EL (cell line): ENCODE measurements around the gene GALNTL6.
A peak's percentile ranks its signal among the peaks of the same experiment; 100 is the strongest.
"Not testable (repeated sequence)": the region's sequence is repeated elsewhere in the genome, so short reads cannot be mapped to it uniquely, and the experiment has no call there.

Experiments used
- DNase-seq: peaks from one replicate; pipeline ENCODE4 v3.0.0-alpha.2; 2016

The GALNTL6 gene

DNA sequence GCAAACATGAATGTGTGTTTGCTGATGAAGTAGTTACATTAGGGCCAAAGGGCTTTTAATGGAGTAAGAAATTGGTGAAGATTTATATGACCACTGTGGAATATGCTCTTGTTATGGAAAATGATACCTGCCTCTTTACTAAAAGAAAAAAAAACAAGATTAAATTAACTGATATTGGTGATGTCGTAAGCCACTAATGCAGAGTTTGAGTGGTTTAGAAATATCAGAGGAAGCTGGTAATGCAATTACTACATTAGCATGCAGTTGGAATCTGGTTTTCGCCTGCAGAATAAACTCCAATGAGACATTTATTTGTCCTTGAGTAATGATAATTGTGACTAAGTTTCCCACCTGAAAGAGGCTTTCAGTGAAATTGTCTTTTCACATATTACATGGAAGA, 597.9 kb downstream of the GALNTL6 start:
- DNase-seq = no peak

DNA sequence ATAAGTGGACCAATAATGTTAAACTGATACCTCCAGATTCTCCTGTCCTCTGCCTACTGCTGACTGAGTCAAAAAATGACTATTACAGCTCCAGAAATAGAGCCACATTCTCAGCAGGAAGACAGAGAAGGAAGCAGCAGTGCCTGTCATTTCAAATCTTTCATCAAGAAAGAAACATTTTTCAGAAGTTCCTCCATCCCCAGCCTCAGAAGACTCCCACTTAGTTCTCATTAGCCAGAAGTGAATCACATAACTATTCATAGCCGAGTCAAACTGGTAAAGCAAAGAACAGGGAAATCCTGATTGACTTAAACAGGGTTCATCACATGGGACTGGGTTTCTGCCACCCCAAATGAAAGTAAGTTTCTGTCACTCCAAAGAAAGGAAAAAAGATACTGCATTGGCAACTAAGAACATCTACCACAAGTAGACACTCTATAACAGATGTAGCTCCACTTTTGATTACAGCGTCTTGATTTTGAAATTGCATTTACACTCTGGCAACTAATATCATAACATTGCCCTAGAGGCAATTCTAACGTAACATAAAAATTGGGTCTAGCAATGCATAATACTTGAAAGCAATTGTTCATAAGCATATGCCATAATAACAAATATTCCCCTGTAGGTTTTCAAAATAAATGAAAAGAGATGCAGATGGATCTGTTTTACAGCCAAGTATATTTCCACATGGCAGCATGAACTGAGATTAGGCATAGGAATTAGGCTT, 599.8 kb downstream of the GALNTL6 start:
- DNase-seq = no peak

DNA sequence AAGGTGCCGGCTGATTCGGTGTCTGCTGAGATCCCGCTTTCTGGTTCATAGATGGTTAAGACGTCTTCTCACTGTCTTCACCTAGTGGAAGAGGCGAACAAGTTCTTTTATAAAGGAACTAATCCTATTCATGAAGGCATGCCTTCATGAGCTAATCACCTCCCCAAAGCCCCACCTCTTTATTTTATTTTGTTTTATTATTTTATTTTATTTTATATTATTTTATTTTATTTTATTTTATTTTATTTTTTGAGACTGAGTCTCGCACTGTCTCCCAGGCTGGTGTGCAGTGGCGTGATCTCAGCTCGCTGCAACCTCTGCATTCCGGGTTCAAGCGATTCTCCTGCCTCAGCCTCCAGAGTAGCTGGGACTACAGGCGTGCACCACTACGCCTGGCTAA, 615.8 kb downstream of the GALNTL6 start:
- not testable (repeated sequence) for DNase-seq

DNA sequence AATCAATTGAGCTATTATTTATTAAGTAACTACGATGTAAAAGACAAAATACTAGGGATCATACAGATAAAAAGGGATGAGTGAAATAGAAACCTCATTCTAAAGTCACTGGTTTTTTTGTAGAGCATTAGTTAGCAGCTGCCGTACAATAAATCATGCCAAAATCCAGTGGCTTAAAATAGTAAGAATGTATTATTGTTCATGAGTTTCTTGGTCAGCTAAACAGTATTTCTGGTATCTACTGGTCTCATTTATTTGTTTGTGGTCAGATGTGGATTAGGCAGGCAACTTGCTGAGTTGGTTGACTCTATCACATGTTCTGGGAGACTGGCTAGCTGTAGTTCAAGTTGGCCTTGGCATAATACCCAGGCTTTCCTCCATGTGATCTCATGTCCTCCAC, 667.3 kb downstream of the GALNTL6 start:
- DNase-seq = no peak

DNA sequence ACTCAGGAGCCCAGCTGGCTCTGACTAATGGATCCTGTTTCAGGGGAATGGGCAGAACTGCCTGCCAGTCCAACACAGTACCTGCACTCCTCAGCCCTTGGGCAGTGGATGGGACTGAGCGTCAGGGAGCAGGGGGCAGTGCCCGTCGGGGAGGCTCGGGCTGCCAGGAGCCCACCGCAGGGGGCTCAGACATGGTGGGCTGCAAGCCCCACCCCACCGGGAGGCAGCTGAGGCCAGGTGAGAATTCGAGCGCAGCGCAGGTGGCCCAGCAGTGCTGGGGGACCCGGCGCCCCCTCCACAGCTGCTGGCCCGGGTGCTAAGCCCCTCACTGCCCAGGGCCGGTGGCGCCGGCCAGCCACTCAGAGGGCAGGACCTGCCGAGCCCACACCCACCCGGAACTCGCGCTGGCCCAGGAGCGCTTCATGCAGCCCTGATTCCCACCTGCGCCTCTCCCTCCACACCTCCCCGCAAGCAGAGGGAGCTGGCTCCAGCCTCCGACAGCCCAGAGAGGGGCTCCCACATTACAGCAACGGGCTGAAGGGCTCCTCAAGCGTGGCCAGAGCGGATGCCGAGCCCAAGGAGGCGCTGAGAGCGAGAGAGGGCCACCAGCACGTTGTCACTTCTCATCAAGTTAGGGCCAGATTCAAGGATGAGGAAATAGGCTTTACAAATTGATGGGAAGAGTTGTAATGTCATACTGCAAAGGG, 668.8 kb downstream of the GALNTL6 start:
- DNase-seq = no peak

DNA sequence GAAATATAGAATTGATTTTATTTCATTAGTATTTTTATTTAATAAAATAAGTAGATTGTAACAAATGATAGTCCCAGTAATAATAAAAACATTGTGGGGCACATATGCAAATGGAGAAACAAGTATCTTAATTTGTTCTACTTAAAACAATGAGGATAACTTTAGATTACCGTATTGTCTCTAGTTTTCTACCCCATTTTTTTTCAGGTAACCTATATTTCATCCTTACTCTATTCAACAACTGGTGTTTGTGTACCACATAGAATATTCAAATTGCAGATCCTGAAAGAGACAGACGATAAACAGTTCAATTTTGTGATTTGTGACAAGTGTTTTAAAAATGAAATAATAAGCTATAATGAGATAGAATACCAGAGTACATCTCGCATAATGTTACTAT, 671.8 kb downstream of the GALNTL6 start:
- DNase-seq = no peak

DNA sequence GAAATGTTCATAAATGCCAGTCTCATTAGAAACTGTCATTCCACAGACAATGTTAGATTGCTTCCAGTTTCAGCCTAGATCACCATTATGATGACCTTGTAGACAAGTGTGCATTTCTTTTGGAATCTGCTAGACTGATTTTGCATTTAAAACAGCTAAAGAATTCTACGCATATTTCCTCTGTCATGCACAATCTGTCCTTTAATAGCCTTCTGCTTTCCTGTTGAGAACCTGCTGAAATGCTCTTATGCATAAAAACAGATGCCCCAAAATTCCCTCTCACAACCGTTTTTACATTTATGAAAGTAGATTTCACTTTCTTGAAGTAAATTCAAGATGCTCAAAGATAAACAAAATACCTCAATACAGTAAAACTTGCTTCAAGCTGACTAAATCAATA, 673.3 kb downstream of the GALNTL6 start:
- DNase-seq = no peak

DNA sequence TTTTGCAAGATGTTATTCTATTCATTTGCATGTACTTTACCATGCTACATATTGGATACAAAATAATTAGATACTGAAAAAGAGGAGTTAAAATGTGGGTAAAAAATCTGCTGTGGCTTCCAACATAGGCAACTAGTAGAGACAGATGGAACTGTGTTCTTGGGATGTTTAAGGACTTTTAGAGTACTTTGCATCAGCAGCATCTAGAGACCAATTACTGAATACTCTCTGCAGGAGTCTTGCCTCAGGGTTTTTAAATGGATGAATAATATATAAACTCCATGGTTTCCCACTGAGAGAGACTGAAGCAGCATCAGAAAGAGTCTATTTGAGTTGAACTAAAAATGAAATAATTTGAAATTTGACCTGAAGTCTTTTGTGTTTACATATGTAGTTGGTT, 676.7 kb downstream of the GALNTL6 start:
- no peak for DNase-seq

DNA sequence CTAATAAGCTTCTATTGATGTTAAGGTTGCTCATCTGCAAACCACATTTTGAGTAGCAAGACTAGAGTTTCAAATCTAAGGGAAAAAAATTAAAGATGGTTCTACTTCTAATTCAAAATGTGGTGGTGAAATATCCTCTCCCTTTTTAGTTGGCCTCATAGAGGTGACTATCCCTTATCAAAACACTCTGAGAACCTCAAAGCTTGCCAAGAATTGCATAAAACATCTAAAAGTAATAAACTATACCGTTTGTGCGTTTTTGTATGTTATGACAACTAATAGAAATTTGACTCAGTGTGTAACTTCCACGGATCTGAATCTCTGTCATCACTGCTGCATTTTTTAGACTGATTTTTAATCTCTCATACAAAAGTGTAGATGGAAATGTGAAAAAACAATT, 682.6 kb downstream of the GALNTL6 start:
- no peak for DNase-seq

DNA sequence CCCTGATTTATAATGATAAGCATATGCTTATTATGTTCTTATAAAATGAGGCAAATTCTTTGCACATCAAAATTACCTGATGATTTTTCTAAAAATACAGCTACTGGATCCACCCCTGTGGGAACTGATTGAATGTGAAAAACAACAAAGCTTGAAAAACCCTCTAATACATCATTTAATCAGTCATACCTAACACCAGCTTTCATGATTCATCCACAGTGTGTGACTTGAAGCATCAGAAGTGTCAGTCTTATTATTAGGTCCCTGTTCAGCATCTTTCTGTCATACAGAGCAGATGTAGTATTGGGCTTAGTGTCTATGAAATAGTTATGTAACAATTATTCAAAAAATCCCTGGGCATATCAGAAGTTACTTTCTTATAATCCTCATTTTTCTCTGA, 684.1 kb downstream of the GALNTL6 start:
- DNase-seq = no peak

DNA sequence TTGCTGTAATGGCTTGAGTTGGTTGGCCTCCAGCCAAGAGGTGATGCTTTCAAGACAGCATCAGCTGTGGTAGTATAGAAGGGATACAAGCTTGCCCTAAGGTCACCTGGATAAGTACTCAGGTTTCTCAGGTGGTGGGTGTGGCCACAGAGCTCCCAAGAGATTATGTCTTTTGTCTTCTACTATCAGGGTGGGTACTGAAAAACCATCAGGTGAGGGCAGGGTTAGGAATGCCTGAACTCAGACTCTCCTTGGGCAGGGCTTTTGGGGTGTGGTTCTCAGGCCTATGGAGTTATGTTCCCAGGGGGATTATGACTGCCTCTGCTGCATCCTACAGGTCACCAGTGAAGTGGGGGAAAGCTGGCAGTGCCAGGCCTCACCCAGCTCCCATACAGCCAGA, 700.8 kb downstream of the GALNTL6 start:
- no peak for DNase-seq

DNA sequence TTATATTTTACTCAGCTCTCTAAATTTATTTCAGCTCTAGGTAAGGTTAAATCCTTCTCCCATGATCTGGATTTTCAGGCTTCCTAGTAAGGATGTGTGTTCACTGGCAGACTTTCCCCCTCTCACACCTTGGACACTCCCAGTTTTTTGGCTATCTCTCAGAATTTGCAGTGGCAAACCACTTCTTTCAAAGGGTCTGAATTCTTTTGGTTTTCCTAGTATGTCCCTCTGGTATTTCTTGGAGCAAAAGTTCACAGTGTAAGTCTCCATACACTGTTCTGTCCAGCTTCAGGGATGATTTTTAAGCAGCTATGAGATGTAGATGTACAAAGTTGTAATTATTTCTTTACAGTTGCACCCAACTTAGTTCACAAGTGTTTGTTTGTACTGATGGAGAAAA, 701.6 kb downstream of the GALNTL6 start:
- no peak for DNase-seq

DNA sequence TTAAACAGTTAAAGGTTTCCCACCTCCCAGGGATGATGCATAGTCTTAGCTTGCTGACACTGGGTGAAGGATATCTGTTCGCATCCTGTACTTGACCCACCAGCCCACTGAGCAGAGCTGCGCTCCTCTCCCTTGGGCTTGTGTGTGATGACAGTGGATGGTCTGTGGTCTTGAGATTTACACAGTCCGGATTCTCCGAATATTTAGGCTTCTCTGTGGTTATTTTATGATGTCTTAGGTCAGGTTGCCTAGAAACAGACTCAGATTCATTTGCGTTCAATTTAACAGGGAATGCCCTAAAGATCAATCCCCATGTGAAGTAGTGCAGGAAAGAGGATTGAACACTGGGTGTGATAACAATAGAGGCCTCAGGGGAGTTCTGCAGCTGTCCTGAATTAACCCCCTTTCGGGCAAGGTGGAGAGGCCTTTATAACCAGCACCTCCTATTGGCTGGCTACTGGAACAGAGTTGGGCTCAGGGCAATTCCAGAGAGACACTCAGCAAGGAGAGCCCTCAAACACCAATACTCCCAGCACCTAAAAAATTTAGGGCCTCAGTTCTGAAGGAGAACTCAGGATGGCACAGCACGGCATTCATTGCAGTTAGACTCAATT, 702.2 kb downstream of the GALNTL6 start:
- DNase-seq = peak; percentile 10

DNA sequence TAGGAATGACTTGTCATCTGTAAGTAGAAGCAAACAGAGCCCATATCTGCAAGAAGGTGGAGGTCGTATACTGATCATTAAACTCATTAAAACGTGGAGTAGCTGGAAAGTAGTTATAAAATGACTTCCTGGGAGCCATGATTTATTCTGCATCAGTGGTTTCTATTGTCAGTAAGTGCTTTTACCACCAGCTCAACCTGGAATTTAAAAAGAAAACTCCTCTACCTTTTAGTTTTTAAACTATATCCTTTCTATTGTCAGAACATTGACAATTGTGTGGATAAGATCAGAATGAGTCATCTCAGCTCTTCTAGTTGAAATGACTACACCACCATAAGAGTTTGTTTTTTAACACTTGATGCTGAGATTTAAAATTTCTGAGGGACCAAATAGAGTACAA, 704.2 kb downstream of the GALNTL6 start:
- no peak for DNase-seq

DNA sequence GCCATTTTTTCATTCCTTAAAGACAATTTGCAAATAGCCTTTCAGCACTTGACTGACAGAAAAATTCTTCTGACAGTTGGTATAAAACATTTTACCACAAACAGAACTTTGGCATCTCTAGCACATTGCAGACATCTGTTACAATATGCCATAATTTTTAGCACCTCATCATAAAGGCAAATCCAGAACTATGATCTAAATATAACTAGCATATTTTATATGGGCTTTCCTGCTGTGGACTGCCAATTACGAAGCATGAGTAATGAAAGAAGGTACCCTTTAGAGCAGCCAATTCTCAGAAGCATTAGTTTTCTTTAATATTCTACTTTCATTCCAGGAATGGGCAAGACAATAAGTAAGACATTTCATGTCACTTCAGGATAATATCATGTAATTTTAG, 708.0 kb downstream of the GALNTL6 start:
- DNase-seq = no peak

DNA sequence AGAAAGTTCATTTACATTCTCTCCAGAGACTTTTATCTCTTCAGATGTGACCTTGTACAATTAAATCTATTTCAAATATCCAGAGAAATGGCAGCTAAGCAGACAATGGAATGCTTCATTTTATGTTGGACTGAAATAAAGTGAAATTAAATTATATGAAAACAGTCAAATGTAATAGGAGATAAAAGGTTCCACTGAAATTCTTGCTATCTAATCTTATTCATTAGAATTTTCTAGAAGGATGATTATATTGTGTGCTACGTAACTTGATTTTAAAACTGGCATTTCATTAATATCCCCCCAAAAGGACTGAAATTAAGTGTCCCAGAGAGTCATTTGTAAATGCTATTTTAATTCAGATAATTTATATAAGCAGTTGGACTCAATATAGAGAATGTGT, 708.5 kb downstream of the GALNTL6 start:
- no peak for DNase-seq

DNA sequence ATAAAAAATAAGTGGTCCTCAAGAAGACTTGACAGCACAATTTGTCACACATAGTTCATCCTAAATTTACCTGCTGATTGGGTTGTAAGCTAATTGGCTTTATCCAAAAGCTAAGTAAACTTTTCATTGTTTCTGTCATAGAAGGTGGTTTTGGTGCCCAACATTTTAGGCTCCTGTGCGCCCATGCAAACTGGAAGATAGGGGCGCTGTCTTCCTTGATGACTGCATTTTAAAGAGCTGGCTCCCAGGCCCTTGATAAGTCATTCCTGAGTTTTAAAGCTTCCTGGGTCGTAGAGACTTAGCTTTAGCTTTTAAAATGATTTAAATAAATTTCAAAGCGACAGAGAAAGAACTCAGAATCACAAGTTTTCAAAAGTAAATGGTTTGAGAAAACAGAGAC, 730.0 kb downstream of the GALNTL6 start:
- DNase-seq = no peak

DNA sequence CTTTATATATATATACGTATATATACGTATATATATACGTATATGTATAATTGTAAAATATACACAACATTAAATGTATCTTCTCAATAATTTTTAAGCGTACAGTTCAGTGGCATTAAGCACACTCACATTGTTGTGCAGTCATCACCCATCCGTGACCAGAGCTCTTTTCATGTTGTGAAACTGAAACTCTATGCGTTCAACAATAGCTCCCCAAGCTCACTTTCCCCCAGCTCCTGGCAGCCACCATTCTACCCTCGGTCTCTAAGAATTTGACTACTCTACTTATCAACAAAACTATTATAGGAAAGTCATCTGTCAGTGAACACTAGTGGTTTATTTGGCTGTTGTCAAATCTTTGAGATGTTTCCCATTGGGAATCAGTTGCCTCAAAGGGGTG, 733.6 kb downstream of the GALNTL6 start:
- no peak for DNase-seq

DNA sequence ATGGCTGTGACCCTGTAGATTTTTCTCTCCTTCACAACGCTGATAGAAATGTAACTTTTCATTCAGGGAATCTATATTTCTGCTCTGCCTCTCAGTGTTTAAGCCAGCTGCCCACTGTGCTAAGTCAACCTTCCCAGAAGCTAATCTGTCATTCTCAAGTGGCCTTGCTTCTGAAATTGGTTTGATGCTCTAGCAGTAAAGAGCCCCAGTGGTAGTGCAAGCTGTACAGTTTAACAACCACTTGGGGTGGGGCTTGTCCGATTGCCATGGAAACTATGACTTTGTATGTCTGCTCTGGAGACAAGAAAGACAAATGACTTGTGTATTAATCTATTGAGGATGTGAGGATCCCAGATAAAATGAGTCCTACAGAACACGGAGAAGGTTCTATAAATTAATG, 734.5 kb downstream of the GALNTL6 start:
- no peak for DNase-seq

DNA sequence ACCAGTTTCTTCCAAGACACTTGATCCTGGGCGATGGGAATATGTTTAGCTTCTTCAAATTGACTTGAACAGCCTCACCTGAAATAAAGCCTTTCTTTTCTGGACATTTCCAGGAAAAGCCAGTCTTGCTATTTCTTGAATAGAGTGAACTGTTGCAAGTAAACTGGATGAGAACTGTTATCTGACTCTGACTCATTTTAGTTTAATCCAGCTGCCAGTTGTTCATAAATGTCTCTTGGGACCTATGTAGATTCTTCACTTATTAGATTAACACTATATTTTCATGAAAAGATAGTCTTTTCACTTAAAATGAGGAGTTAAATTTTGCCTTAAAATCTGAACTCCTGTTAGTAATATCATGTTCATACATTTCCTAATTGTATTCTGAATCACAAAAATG, 740.0 kb downstream of the GALNTL6 start:
- DNase-seq = no peak

DNA sequence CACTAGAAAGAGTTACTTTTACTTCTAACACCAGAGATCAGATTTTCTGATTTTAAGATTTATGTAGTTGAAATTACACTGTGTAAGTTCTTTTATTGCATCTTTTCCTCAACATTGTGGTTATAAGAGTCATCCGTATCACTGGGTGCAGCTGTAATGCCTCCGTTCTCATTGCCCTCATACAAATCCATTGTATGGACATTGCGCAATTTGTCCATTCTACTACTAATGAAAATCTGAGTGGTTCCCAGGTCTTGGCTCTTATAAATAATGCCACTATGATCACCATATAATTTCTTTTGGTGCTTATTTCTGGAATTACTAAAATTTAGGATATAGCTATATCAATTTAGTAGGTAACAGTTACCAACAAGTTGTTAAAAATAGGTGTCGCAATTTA, 741.4 kb downstream of the GALNTL6 start:
- DNase-seq = no peak

DNA sequence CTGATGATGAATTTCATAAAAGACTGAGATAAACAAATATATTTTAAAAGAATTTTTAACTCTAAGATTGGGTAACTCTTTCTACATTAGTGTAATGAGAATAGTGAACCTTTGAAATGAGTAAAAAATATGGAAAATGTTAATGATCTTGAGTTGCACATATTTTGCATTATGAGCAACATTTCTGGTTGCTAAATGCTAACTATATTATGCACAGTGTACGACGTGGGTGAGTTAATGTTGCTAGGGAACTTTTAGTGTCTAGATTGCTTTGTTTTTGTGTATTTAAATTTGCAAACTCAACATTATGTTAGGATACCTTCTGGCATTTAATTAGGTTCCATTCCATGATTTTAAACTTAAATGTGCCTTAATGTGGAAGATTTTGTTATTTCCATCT, 742.5 kb downstream of the GALNTL6 start:
- no peak for DNase-seq

DNA sequence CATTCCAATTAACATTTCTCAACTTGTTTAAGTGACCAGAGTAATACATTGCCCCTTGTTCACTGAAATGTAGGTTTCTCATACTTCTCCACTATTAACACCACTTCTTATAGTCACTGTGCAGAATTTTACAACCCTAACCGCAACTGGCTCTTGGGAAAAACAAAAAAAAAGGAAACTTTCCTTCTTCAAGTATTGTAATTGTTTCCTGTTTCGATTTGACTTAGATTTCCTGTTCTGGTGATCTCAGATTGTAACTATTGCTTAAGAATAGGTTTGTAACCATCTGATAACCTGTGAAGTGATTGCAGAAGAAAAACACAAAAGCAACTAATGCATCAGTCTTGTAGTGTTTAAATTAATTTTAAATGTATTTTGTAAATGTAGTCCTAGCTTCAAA, 760.7 kb downstream of the GALNTL6 start:
- no peak for DNase-seq

DNA sequence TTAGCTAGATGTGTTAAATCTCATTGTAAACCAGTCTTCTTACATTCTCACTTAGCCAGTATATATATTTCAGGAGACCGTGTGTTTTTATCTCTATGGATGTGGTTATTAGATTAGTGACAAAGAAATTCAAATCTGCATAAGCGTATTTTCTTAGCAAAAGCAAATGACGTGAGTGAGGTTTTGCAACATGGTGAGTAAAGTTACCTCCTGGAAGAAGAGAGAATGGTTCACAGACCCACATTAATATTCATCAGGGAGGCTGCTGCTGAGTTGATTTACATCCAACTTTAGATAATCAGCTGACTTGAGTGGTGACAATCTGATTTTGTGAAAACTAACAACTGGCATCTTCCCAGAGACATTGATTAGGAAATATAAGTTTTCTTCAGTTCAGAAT, 765.5 kb downstream of the GALNTL6 start:
- DNase-seq = no peak

DNA sequence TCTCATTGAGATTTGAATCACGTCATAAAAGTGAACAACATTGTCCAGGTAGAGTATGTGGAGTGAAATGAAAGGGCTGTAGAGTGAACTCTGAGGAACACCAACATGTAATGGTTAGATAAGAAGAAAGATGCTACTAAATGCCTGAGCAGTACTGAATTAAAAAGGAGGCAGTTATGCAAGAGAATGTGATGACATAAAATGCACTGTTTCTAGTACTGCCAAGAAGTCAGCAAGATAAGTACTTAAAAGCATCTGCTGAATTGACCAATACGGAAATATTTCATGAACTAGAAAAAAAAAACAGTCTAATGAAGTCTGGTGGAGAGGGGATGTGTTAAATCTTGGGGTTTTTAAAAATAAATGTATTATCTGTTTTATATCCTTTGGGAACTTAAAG, 771.6 kb downstream of the GALNTL6 start:
- no peak for DNase-seq
